ENCODE measurements around the gene CHCHD3.

DNA sequence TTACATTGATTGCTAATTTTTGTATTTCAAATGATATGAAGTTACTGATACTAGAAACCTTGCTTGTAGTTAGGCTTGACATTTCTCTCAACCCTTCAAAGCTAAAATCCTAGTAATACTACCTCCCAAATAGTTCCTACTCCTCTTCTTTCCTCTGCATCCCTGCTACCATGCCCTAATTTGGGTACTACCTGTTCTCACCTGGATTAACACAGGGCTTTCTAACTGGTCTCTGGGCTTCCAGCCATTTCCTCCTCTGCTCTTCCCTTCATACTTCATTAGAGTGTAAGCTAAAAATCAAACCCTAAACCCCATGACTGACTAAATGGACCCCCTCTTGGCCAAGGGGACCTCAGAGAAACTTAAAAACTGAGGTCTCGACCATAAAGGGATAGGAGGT is 112.4 kb downstream of the CHCHD3 start:
- TF ChIP-seq, protein P1, sequence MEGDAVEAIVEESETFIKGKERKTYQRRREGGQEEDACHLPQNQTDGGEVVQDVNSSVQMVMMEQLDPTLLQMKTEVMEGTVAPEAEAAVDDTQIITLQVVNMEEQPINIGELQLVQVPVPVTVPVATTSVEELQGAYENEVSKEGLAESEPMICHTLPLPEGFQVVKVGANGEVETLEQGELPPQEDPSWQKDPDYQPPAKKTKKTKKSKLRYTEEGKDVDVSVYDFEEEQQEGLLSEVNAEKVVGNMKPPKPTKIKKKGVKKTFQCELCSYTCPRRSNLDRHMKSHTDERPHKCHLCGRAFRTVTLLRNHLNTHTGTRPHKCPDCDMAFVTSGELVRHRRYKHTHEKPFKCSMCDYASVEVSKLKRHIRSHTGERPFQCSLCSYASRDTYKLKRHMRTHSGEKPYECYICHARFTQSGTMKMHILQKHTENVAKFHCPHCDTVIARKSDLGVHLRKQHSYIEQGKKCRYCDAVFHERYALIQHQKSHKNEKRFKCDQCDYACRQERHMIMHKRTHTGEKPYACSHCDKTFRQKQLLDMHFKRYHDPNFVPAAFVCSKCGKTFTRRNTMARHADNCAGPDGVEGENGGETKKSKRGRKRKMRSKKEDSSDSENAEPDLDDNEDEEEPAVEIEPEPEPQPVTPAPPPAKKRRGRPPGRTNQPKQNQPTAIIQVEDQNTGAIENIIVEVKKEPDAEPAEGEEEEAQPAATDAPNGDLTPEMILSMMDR (conservative IDR thresholded peaks at IDR 0.05; ENCODE audit: low read length) = no peak
- TF ChIP-seq EZH2phosphoT487 (IDR thresholded peaks at IDR 0.05; ENCODE audit: borderline replicate concordance) = no peak
